Measurements from ENCODE around the gene BORCS6.

Gene BORCS6

DNA sequence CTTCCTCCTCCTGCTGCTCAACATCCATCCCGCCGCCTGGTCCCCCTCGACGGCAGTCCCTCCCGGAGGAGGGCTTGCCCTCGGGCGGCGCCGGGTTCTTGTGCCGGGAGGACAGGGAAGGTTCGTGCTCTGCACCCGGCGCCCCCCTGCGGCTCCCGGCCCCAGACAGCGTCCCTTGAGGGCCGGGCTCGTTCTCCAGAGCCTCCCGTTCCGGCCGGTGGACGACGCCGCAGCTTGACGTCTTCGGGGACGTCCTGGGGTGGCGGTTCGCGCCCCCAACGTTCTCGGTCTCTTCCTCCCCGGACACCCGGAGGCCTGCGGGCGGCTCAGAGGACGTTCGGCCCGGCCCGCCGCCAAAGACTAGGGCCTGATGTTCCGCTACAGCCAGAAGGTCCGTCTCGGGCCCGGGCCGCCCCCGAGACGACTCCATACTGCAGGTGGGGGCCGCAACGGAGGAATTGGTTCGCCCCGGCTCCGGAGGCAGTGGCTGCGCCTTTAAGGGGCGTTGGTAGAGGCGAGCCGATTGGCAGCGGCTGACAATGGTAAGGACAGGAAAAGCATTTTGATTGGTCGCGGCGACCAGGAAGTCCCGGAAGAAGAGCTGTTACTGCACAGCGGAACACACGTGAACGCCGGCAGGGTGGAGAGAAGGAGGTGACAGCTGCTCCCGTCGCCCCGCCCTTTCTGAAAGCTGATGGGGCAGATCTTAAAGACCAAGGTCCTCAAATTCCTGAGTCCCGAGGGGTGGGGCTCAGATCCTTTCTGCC, at the start of gene BORCS6:
Gene BORCS6, minus strand, starts transcription at position 470 of the 767 bp plus-strand sequence. Its CDS starts 40 bp downstream, at position 430.
- peak within 1 kb of the TSS; percentile 72 for H3K27ac ChIP-seq
- TF ChIP-seq, protein P1, sequence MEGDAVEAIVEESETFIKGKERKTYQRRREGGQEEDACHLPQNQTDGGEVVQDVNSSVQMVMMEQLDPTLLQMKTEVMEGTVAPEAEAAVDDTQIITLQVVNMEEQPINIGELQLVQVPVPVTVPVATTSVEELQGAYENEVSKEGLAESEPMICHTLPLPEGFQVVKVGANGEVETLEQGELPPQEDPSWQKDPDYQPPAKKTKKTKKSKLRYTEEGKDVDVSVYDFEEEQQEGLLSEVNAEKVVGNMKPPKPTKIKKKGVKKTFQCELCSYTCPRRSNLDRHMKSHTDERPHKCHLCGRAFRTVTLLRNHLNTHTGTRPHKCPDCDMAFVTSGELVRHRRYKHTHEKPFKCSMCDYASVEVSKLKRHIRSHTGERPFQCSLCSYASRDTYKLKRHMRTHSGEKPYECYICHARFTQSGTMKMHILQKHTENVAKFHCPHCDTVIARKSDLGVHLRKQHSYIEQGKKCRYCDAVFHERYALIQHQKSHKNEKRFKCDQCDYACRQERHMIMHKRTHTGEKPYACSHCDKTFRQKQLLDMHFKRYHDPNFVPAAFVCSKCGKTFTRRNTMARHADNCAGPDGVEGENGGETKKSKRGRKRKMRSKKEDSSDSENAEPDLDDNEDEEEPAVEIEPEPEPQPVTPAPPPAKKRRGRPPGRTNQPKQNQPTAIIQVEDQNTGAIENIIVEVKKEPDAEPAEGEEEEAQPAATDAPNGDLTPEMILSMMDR (conservative IDR thresholded peaks at IDR 0.05), result no peak

DNA sequence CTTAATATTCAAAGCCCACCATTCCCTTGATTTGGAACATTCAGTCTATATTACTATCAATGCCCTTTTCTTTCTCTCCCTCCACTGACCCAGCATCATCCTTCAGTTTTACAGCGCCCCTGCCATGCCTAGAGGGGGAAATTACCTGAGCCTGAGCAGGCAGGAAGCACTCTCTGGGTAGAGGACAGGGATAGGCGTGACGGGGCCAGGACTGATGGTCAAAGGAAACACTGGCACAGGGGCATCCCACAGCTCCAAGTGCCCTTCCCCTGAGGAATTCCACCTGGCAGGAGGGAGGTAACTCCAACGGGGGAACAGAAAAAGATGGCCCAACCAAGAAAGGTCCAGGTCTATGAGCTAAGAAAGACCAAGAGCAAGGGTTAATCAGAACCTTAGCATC, 47.9 kb upstream of the BORCS6 start:
- TF ChIP-seq, protein P1 (conservative IDR thresholded peaks at IDR 0.05), result no peak
- H3K27ac ChIP-seq, result peak overlapping the region; percentile 35

DNA sequence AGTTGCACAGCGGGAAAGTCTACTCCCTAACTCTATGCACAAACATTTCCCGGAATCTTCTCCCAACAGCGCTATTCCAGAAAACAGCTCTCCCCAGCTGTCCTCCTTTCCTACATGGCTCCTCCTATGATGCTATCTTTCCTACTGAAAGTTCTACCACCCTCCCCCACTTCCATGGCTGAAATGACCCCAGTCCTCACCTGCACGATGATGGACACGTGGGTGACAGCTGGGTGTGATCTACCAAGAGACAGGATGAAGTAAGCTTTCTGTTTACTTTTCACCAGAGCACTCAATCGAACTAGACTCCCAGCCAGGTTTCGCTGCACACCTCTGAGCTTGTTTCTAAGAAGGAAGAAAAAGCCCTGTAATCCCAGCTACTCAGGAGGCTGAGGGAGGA, 47.2 kb upstream of the BORCS6 start:
- TF ChIP-seq, protein P1 (conservative IDR thresholded peaks at IDR 0.05), result no peak
- H3K27ac ChIP-seq, result peak overlapping the region; percentile 35

DNA sequence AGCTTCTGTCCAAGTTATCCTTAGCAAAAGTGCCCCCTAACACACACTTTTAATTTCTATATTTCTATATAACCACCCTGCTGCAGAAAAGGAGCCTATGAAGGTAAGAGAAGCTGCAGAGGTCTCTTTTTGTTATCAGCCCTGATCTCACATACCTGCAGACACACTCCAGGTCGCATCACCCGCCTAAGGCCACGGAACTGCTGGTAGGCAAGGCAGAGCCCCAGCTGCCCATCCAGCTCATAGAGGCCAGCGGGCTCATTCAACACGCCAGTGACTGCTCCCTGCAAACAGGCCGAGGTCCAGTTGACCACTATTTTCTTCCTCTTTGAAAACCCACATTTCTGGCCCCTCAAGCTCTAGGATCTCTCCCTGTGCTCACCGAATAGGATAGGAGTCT, 45.7 kb upstream of the BORCS6 start:
- no peak overlapping the region for H3K27ac ChIP-seq
- TF ChIP-seq, protein P1 (conservative IDR thresholded peaks at IDR 0.05), result no peak

DNA sequence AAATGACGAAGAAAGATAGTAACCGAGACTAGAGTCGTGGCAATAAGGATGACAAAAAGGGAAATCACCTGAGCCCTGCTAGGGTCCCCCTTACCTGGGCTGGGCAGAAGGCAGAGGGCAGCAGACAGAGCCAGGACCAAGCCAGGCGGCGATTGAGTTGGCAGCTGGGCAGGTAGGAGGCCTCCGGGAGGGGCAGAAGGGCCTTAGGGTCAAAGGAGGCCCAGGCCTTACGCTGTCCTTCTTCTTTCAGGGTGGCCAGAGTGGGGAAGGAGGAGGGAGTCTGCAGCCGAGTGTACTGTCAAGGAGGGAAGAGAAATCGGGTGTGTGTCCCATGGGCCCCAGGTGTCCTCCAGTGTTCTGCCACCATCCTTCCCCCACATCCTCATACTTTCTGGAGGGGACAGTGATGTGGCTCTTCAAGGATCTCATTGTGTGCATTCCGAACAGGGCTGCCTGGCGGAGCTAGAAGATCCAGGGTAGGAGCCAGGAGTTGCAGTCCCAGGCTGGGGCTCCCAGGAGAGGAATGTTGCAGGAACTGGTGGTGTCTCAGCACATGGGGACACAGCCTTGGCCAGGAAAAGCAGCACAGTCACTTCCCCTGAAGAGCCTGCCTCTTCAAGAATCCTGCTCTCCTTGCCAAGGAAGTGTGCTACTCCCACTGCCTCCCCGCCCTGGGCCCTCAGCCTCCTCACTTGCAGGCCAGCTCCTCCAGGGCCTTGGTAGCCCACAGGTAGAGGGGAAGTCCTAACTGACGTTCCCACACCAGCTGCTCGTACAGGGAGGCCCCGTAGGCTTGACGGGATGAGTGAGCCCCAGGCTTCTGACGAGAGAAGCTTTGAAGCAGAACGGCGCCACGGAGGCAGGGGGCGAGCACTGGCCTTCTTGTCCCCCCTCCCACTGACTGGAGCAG, 44.6 kb upstream of the BORCS6 start:
- TF ChIP-seq, protein P1 (conservative IDR thresholded peaks at IDR 0.05), result no peak
- no peak overlapping the region for H3K27ac ChIP-seq

DNA sequence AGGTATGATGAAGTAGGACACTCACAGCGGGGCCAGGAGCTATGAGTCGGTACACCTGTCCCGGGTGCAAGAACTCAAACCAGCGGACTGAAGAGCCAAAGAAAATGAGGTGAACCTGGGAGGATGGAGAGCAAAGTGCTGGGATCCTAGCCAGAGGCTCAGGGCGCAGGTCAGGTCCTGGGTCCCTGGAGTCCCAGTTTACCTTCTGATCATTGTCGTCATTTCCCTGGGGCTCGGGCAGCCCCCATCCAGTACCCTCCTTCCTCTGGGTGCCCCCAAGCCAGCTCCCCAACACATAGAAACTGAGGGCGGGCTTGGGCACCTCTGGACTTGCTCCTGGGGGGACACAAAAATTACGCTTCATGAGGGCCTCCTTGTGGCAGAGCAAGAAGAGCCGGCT, 41.7 kb upstream of the BORCS6 start:
- TF ChIP-seq, protein P1 (conservative IDR thresholded peaks at IDR 0.05), result no peak
- no peak overlapping the region for H3K27ac ChIP-seq

DNA sequence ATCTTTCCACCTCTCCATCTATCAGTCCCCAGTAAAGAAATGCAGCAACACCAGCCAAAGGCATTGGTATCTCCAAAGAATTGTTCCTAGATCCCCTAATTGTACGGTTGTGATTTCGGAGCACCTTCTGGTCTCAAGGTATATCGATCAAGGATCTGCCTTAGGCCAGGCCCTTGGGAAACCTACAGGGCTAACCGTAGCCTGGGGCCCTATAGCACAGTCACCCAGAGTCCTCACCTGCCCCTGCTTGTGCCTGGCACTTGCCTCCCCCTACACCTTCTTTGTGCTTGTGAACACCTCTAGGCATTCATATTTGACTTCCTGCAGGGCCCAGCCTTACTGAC, 37.2 kb upstream of the BORCS6 start:
- no peak overlapping the region for H3K27ac ChIP-seq
- TF ChIP-seq, protein P1 (conservative IDR thresholded peaks at IDR 0.05), result no peak
